ENCODE measurements around the gene EVX1.

GRCh38 chr7:27248427-27248806, 5.8 kb downstream of the EVX1 start:
- no peak for TF ChIP-seq CTCF (IDR thresholded peaks at IDR 0.05 in 4 of 5, conservative IDR thresholded peaks at IDR 0.05 in 1 of 5)
- TF ChIP-seq POLR2A (IDR thresholded peaks at IDR 0.05) = no peak
